ENCODE results near the gene S100A14. TPM values are rescaled to one million over a fixed set of nuclear protein-coding genes. Genes with fewer than 3 reads are reported as not detected.

S100A14 gene
- total and polyA plus RNA-seq, 9 of the 15 experiments (the other 6 are each of a cell fraction or from before 2014, with no cell fraction given) = 0.10 to 0.64 (median 0.24) TPM; not detected in 3

- no peak for TF ChIP-seq FOXO4 (CRISPR knock-in tag; IDR thresholded peaks at IDR 0.05)
- TF ChIP-seq ZNF3 (CRISPR knock-in tag; IDR thresholded peaks at IDR 0.05) = no peak
- TF ChIP-seq NELFE (IDR thresholded peaks at IDR 0.05; ENCODE audit: insufficient read depth, insufficient read length) = no peak
- peak; percentile 53; the same call in 1 of the 2 replicates for TF ChIP-seq DIDO1 (tag; IDR thresholded peaks at IDR 0.05; ENCODE audit: low read depth)
- no peak for TF ChIP-seq ZNF121 (CRISPR knock-in tag; conservative IDR thresholded peaks at IDR 0.05)
- TF ChIP-seq CBFA2T3 (IDR thresholded peaks at IDR 0.05) = peak; percentile 85
- TF ChIP-seq ZNF551 (CRISPR knock-in tag; IDR thresholded peaks at IDR 0.05) = no peak
- TF ChIP-seq POLR2AphosphoS5 (IDR thresholded peaks at IDR 0.05; ENCODE audit: control insufficient read depth, insufficient read depth, low read depth, low read length) = peak; percentile 63; the same call in 1 of the 2 replicates
- TF ChIP-seq HNRNPL (IDR thresholded peaks at IDR 0.05; ENCODE audit: low read depth, low read length) = peak; percentile 52; the same call in 1 of the 2 replicates
- peak; percentile 91 for TF ChIP-seq VEZF1 (CRISPR knock-in tag; IDR thresholded peaks at IDR 0.05)
- TF ChIP-seq TAF9B (IDR thresholded peaks at IDR 0.05; ENCODE audit: partially characterized antibody) = peak; percentile 97
- TF ChIP-seq ZNF24 (IDR thresholded peaks at IDR 0.05) = peak; percentile 55
- peak in 1 of 2 experiments; percentile 43; a peak in 1 of 4 replicates for TF ChIP-seq FOXA3 (CRISPR knock-in tag; conservative IDR thresholded peaks at IDR 0.05 in 1 of 2, IDR thresholded peaks at IDR 0.05 in 1 of 2)
- TF ChIP-seq ZNF407 (IDR thresholded peaks at IDR 0.05; ENCODE audit: low read depth) = no peak
- peak; percentile 37; the same call in 1 of the 2 replicates for TF ChIP-seq SP1 (CRISPR knock-in tag; IDR thresholded peaks at IDR 0.05)
- TF ChIP-seq KDM1A (IDR thresholded peaks at IDR 0.05) = peak in 1 of 2 experiments; percentile 77; a peak in 3 of 4 replicates
Observed at GRCh38 chr1:153566414-153567371, 49.4 kb downstream of the S100A14 start (continued).

All from K562 (cell line).